SK-N-SH (cell line): Measurements from ENCODE around the gene ATP6V1G2. TPM values are rescaled to one million over a fixed set of nuclear protein-coding genes. Genes with fewer than 3 reads are reported as not detected.

Experiments
- CTCF ChIA-PET: fragments of 300-600, 350-600 bp; formaldehyde crosslinking; extraction: SDS; loops from one replicate; lab custom pipeline; 2021; lab: Yijun Ruan, JAX
- POLR2A ChIA-PET: fragments of 350-600 bp; sonication (Branson Sonifier 250); formaldehyde crosslinking; extraction: SDS; loops from one replicate; lab custom pipeline; 2020; ENCODE audit warnings: antibody characterized with exemption, inconsistent platforms; lab: Yijun Ruan, JAX
- DNase-seq: peaks from one replicate; pipeline ENCODE4 v3.0.0; 2012
- H2AFZ ChIP-seq: fragments of 200-600 bp; sonication (generic); 2 replicates; pipeline ENCODE4 v1.8.1; 2016; ENCODE audit warnings: antibody characterized with exemption, mild to moderate bottlenecking, low read depth
- H3F3A ChIP-seq: fragments of 200-600 bp; sonication (generic); replicated peaks from 2 replicates; pipeline ENCODE3; 2016; ENCODE audit warnings: antibody characterized with exemption, mild to moderate bottlenecking; ENCODE audit not compliant: insufficient read depth
- H3K27ac ChIP-seq, 2 experiments: fragments of 200-500 bp in 1 of 2; fragments of 200-600 bp in 1 of 2; sonication (Bioruptor generic) in 1 of 2; sonication (generic), shearing (Covaris generic) in 1 of 2; 2 replicates each; pipeline versions ENCODE4 v1.5.1 to v1.6.1; 2014 to 2016; ENCODE audit warnings: low read depth in 2 of 2, inconsistent platforms in 1 of 2, low read length in 1 of 2, mild to moderate bottlenecking in 1 of 2, mixed read lengths in 1 of 2
- H3K27me3 ChIP-seq: fragments of 200-600 bp; sonication (generic), shearing (Covaris generic); 2 replicates; pipeline ENCODE4 v1.6.1; 2016; ENCODE audit warnings: mixed run types; ENCODE audit not compliant: insufficient read depth
- H3K36me3 ChIP-seq, 2 experiments: fragments of 200-500 bp in 1 of 2; fragments of 200-600 bp in 1 of 2; sonication (Bioruptor generic) in 1 of 2; sonication (generic) in 1 of 2; replicated peaks in 1 of 2; 2 replicates each; pipeline versions ENCODE3 to v1.5.1; 2014 to 2016; ENCODE audit warnings: low read length in 1 of 2, mild to moderate bottlenecking in 1 of 2; ENCODE audit not compliant: insufficient read depth in 2 of 2, control insufficient read depth in 1 of 2
- H3K4me1 ChIP-seq, 2 experiments: fragments of 200-500 bp in 1 of 2; fragments of 200-600 bp in 1 of 2; sonication (Bioruptor generic) in 1 of 2; sonication (generic), shearing (Covaris generic) in 1 of 2; 2 replicates each; pipeline versions ENCODE4 v1.5.1 to v1.6.1; 2014 to 2016; ENCODE audit warnings: low read depth in 1 of 2, low read length in 1 of 2, mixed run types in 1 of 2; ENCODE audit not compliant: insufficient read depth in 2 of 2, control insufficient read depth in 1 of 2
- H3K4me2 ChIP-seq: fragments of 200-600 bp; sonication (generic), shearing (Covaris generic); 2 replicates; pipeline ENCODE4 v1.6.1; 2017; ENCODE audit warnings: mixed run types
- H3K4me3 ChIP-seq, 2 experiments: fragments of 200-500 bp in 1 of 2; fragments of 200-600 bp in 1 of 2; sonication (Bioruptor generic) in 1 of 2; sonication (generic), shearing (Covaris generic) in 1 of 2; 2 replicates each; pipeline versions ENCODE4 v1.5.1 to v1.8.1; 2014 to 2016; ENCODE audit warnings: low read depth in 2 of 2, inconsistent platforms in 1 of 2, low read length in 1 of 2, mild to moderate bottlenecking in 1 of 2, mixed read lengths in 1 of 2, moderate library complexity in 1 of 2
- H3K79me2 ChIP-seq: fragments of 200-600 bp; sonication (generic); 2 replicates; pipeline ENCODE4 v1.8.1; 2017; ENCODE audit warnings: mild to moderate bottlenecking; ENCODE audit not compliant: insufficient read depth
- H3K9ac ChIP-seq: fragments of 200-600 bp; sonication (generic); 2 replicates; pipeline ENCODE4 v1.6.1; 2017; ENCODE audit warnings: mixed run types
- H3K9me2 ChIP-seq: fragments of 200-600 bp; sonication (generic); 2 replicates; pipeline ENCODE4 v1.6.1; 2017; ENCODE audit warnings: mixed run types
- H3K9me3 ChIP-seq: fragments of 200-600 bp; sonication (generic); 2 replicates; pipeline ENCODE4 v1.6.1; 2017; ENCODE audit warnings: mixed run types, mild to moderate bottlenecking, moderate library complexity
- H4K20me1 ChIP-seq: fragments of 200-600 bp; sonication (generic); 2 replicates; pipeline ENCODE4 v1.6.1; 2017; ENCODE audit warnings: mild to moderate bottlenecking, mixed run types; ENCODE audit not compliant: insufficient read depth
- ELF1 ChIP-seq: IDR thresholded peaks from 2 replicates; pipeline ENCODE4 v1.4.0; 2012
- FOXJ3 ChIP-seq: sonication (generic); formaldehyde crosslinking; IDR thresholded peaks from 2 replicates; pipeline ENCODE4 v1.5.1; 2020; ENCODE audit warnings: mild to moderate bottlenecking, missing genetic modification reagents
- GABPA ChIP-seq: IDR thresholded peaks from 2 replicates; pipeline ENCODE4 v1.4.0; 2012; ENCODE audit warnings: low read depth, mild to moderate bottlenecking
- RFX5 ChIP-seq: IDR thresholded peaks from 2 replicates; pipeline ENCODE4 v1.6.1; 2012; ENCODE audit warnings: mild to moderate bottlenecking, improper control_type of control experiment, low read length
- RXRA ChIP-seq: IDR thresholded peaks from 2 replicates; pipeline ENCODE4 v1.4.0; 2012; ENCODE audit warnings: low read depth, mild to moderate bottlenecking, borderline replicate concordance
- SMC3 ChIP-seq: IDR thresholded peaks from 2 replicates; pipeline ENCODE4 v1.6.1; 2012; ENCODE audit warnings: low read depth, low read length, improper control_type of control experiment
- WGBS: methylation state at CpG from one replicate; pipeline ENCODE4 v1.1.6; 2017; ENCODE audit warnings: low lambda C conversion rate; 5-methylcytosine and 5-hydroxymethylcytosine counted together
- polyA plus RNA-seq, 3 experiments: library from polyadenylated mRNA; depleted of rRNA; stranded (reverse); fragments of >200 nt; gene quantifications; 2 replicates each; pipeline ENCODE4 v1.2.3, GENCODE V29; 2012
- TF ChIP-seq, protein P1 (sequence below): fragments of 200-600 bp; sonication (generic); IDR thresholded peaks from 2 replicates; pipeline ENCODE4 v1.6.1; 2017; ENCODE audit warnings: antibody characterized with exemption, mild to moderate bottlenecking, moderate library complexity
- TF ChIP-seq, protein P2 (sequence below): IDR thresholded peaks from 2 replicates; pipeline ENCODE4 v1.4.0; 2012; ENCODE audit warnings: low read depth, borderline replicate concordance

The ATP6V1G2 gene
- polyA plus RNA-seq, 1 of the 3 experiments (the other 2 are of a cell fraction): 13.6 TPM

DNA sequence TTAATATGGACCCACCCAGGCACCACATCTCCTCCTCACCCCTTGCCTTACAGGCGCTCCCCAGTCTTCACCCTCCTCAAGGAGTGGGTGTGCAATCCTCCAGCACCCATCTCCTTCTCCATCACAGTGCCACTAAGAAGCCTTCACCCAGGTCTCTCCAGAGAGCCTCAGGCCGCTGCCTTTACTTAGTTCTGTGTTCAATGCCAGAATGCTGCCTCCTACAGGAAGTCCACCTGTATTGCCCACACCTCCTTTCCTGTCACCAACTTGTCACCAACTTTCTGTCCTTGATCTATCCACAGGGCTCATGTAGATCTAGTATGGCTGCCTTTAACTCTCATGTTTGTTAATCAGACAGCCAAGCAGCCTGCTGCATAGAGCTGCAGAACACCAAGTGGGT lies 39.1 kb upstream of the ATP6V1G2 start:
- Histone ChIP-seq H3K4me3 (no peak overlapping the region), H3K4me1 (peaks cover 0 to 8% of the 10 kb centered on the region in 2 experiments; a peak in 1 of 4 replicates), H3K9me3 (no peaks in the 10 kb centered on the region), H3K79me2 (no peaks in the 10 kb centered on the region), H3K36me3 (no peaks in the 10 kb centered on the region), H4K20me1 (no peaks in the 10 kb centered on the region), H3K9me2 (no peaks in the 10 kb centered on the region), H3K9ac (no peak overlapping the region), H3K27me3 (no peaks in the 10 kb centered on the region), H2AFZ (no peak overlapping the region), H3K27ac (no peak overlapping the region), H3F3A (no peaks in the 10 kb centered on the region), H3K4me2 (no peak overlapping the region)
- ChIA-PET POLR2A (no interaction called here), CTCF (interaction anchor here (0.6 to 17.6 kb wide), 5 partner anchors 10 to 631 kb away, joined by 3 to 312 read pairs (median 4); partner anchors contain the start of genes ATP6V1G2, NFKBIL1 and TNF)
- WGBS: 56% methylated on average over 2 of the region's 2 CpGs
- no peak for DNase-seq
- TF ChIP-seq RXRA: no peak
- TF ChIP-seq, protein P1, sequence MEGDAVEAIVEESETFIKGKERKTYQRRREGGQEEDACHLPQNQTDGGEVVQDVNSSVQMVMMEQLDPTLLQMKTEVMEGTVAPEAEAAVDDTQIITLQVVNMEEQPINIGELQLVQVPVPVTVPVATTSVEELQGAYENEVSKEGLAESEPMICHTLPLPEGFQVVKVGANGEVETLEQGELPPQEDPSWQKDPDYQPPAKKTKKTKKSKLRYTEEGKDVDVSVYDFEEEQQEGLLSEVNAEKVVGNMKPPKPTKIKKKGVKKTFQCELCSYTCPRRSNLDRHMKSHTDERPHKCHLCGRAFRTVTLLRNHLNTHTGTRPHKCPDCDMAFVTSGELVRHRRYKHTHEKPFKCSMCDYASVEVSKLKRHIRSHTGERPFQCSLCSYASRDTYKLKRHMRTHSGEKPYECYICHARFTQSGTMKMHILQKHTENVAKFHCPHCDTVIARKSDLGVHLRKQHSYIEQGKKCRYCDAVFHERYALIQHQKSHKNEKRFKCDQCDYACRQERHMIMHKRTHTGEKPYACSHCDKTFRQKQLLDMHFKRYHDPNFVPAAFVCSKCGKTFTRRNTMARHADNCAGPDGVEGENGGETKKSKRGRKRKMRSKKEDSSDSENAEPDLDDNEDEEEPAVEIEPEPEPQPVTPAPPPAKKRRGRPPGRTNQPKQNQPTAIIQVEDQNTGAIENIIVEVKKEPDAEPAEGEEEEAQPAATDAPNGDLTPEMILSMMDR: peak; percentile 47
- no peak for TF ChIP-seq GABPA

DNA sequence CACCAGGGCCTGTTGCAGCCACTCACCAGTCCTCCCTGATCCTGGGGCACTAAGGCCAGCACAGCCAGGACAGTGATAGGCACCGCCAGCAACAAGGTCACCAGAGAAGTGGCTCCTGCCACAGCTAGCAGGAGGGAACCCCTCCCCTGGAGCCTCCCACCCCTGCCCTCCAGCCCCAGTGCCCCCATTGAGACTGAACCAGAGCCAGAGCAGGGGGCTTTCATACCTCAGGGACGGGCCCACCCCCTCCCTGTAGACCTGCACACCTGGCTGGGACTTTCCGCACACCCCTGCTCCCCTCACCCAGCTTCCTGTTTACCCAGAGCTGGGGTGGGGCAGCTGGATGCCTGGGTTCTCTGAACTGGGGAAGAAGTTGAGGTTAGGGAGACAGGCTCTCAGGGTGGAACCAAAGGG lies 35.8 kb upstream of the ATP6V1G2 start, which contains the start of gene LTB:
LTB (minus strand) TSS at position 195 of the 414 bp plus-strand sequence; CDS start at position 188, 7 bp downstream.
- Histone ChIP-seq H2AFZ (peak within 1 kb of the TSS; percentile 99), H4K20me1 (no peaks in the 10 kb centered on the region), H3K9me3 (no peaks in the 10 kb centered on the region), H3K79me2 (no peaks in the 10 kb centered on the region), H3K27me3 (no peaks in the 10 kb centered on the region), H3K9me2 (no peaks in the 10 kb centered on the region), H3K4me1 (peaks cover 0 to 11% of the 10 kb centered on the region in 2 experiments; a peak in 1 of 4 replicates), H3K9ac (peak within 1 kb of the TSS; percentile 88), H3K36me3 (no peaks in the 10 kb centered on the region), H3F3A (no peaks in the 10 kb centered on the region), H3K27ac (no peak within 1 kb of the TSS), H3K4me3 (peak within 1 kb of the TSS; percentile 63 to 96), H3K4me2 (peak within 1 kb of the TSS; percentile 99)
- DNase-seq: no peak
- WGBS: 86% methylated on average over 1 of the region's 3 CpGs
- ChIA-PET CTCF (interaction anchor here (0.8 to 17.6 kb wide), 7 partner anchors 7 to 37 kb away, joined by 3 to 312 read pairs (median 19); partner anchors contain the start of genes ATP6V1G2, NCR3 and NFKBIL1), POLR2A (interaction anchor here (0.8 kb wide), 1 partner anchor 36 kb away, joined by 3 read pairs; the partner anchor contains the start of gene ATP6V1G2)
- no peak for TF ChIP-seq RFX5
- TF ChIP-seq SMC3: no peak
- TF ChIP-seq ELF1: no peak
- no peak for TF ChIP-seq FOXJ3 (CRISPR knock-in tag)
- TF ChIP-seq, protein P2, sequence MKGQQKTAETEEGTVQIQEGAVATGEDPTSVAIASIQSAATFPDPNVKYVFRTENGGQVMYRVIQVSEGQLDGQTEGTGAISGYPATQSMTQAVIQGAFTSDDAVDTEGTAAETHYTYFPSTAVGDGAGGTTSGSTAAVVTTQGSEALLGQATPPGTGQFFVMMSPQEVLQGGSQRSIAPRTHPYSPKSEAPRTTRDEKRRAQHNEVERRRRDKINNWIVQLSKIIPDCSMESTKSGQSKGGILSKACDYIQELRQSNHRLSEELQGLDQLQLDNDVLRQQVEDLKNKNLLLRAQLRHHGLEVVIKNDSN: no peak
- TF ChIP-seq GABPA: no peak
